Lower leg skin (tissue), 3 donors: ENCODE results near the gene FERMT1.

Source experiments
- CTCF ChIP-seq, 3 donors: fragments of 450-650 bp; IDR thresholded peaks; one replicate each; pipeline ENCODE4 v1.5.1; 2016; ENCODE audit warnings: antibody characterized with exemption in 3 of 3, mild to moderate bottlenecking in 3 of 3, moderate library complexity in 2 of 3
- POLR2A ChIP-seq, 2 donors: fragments of 450-650 bp; IDR thresholded peaks; one replicate each; pipeline ENCODE4 v1.6.1; 2016 to 2017; ENCODE audit warnings: antibody characterized with exemption in 2 of 2, mild to moderate bottlenecking in 1 of 2, moderate library complexity in 1 of 2

DNA sequence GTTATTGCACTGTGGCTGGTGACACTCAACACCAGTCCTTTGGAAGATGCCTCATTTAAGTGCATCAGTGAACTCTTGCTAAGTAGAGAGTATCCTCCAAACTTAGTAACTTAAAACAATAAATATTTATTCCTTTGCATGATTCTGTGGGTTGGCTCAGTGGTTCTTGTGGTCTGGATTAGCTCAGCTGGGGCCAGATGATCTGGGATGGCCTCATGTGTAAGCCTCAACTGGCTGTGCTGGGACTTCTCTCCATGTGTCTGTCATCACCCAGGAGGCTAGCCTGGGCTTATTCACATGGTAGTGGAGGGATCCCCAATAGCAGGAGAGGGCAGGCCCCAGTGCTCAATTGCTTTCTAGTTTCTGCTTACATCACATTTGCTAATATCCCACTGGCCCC, 77.3 kb downstream of the FERMT1 start:
- no peak for TF ChIP-seq CTCF (IDR thresholded peaks at IDR 0.05)
- no peak for TF ChIP-seq POLR2A (IDR thresholded peaks at IDR 0.05)
